Activated CD8-positive, alpha-beta T cell treated with anti-CD3 and anti-CD28 coated beads, Interleukin-2, amount 10 ng/mL, durations not matched to agents 7 days and 5 days (primary cell): ENCODE results near the gene TUBB1. TPM values are rescaled to one million over a fixed set of nuclear protein-coding genes. Genes with fewer than 3 reads are reported as not detected.
A peak's percentile ranks its signal among the peaks of the same experiment; 100 is the strongest.
"Not testable (repeated sequence)": the region's sequence is repeated elsewhere in the genome, so short reads cannot be mapped to it uniquely, and the experiment has no call there.

Source experiments
- ATAC-seq: fragments of 150-1000 bp; cut with Tn5 transposase; one replicate; pipeline ENCODE4 v1.10.0; 2021; ENCODE audit warnings: moderate library complexity
- CTCF ChIA-PET: fragments of 350-600 bp; sonication (Branson Sonifier 250); formaldehyde crosslinking; loops from one replicate; lab custom pipeline; 2021; ENCODE audit warnings: antibody characterized with exemption; lab: Charles Lee
- POLR2A ChIA-PET: fragments of 350-600 bp; sonication (Branson Sonifier 250); formaldehyde crosslinking; loops from one replicate; lab custom pipeline; 2021; ENCODE audit warnings: antibody characterized with exemption; lab: Charles Lee
- DNase-seq: peaks from one replicate; pipeline ENCODE4 v3.0.0-alpha.2; 2020
- H3K27ac Mint-ChIP-seq: one replicate; pipeline ENCODE4 v1.8.0; 2021; ENCODE audit warnings: mild to moderate bottlenecking, mixed read lengths
- H3K27me3 Mint-ChIP-seq: one replicate; pipeline ENCODE4 v1.8.0; 2021; ENCODE audit warnings: low read depth, mixed read lengths
- H3K36me3 Mint-ChIP-seq: one replicate; pipeline ENCODE4 v1.8.0; 2021; ENCODE audit warnings: low read depth, mixed read lengths
- H3K4me1 Mint-ChIP-seq: one replicate; pipeline ENCODE4 v1.8.0; 2021; ENCODE audit warnings: low read depth, mixed read lengths
- H3K4me3 Mint-ChIP-seq: one replicate; pipeline ENCODE4 v1.8.0; 2021; ENCODE audit warnings: mild to moderate bottlenecking, mixed read lengths
- H3K9me3 Mint-ChIP-seq: one replicate; pipeline ENCODE4 v1.8.0; 2022; ENCODE audit warnings: mixed read lengths; ENCODE audit not compliant: insufficient read depth
- total RNA-seq, 2 experiments: library from RNA; stranded (reverse); gene quantifications; one replicate each; pipeline ENCODE4 v1.2.3, GENCODE V29; 2021

TUBB1 gene
- total RNA-seq, 2 experiments from 2014 or later = not detected

DNA sequence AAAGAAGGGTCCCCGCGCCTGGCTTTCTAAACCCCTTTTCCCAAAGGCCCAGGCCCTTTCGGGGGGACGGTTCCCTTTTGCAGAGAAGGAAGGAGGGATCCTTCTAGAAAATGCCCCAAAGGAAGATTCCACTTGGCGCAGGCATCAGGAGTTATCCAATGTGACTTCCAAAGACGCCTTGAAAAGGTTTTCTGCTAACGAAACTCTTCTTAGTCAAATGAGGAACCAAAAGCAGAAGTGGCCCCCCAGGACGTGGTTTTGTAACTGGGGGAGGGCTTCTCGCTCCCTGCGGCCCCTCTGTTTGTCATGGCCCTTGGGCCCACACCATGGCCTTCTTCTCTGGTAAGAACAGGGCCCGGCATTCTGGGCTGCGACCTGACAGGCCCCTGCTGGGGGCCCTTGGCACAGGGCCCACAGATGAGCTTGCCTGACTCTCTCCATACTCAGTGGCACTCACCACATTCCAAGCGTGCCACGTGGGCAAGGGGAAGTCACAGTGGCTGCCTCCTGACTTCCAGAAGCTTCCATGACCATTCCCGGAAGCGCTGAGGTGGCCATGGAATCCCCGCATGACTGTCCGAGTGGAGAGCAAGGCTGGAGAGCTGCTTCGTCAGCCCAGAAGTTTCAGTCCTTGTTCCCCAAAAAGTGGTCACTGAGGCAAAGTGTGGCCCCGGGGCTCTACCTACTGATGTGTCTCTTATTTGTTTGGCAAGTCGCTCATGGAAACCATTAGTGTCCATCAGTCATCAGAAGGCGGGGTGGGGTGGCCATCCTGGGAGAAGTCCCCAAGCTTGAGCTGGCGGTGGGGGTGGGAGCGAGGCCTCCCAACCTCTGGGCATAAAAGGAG, 11.3 kb upstream of the TUBB1 start:
- ChIA-PET POLR2A (interaction anchor here (0.5 to 1.5 kb wide), 3 partner anchors 25 to 119 kb away, joined by 3 to 7 read pairs (median 4); partner anchors contain the start of gene ATP5F1E), CTCF (interaction anchor here (0.9 to 2.0 kb wide), 2 partner anchors 24 to 200 kb away, joined by 5 to 6 read pairs; partner anchors contain the start of gene ATP5F1E)
- H3K36me3 Mint-ChIP-seq = peaks cover 7% of the 10 kb centered on the region
- H3K4me3 Mint-ChIP-seq = peak overlapping the region; percentile 67
- peaks cover 68% of the 10 kb centered on the region for H3K4me1 Mint-ChIP-seq
- ATAC-seq (no peak), DNase-seq (no peak)
- H3K27me3 Mint-ChIP-seq = no peaks in the 10 kb centered on the region
- H3K9me3 Mint-ChIP-seq = no peaks in the 10 kb centered on the region
- no peak overlapping the region for H3K27ac Mint-ChIP-seq

DNA sequence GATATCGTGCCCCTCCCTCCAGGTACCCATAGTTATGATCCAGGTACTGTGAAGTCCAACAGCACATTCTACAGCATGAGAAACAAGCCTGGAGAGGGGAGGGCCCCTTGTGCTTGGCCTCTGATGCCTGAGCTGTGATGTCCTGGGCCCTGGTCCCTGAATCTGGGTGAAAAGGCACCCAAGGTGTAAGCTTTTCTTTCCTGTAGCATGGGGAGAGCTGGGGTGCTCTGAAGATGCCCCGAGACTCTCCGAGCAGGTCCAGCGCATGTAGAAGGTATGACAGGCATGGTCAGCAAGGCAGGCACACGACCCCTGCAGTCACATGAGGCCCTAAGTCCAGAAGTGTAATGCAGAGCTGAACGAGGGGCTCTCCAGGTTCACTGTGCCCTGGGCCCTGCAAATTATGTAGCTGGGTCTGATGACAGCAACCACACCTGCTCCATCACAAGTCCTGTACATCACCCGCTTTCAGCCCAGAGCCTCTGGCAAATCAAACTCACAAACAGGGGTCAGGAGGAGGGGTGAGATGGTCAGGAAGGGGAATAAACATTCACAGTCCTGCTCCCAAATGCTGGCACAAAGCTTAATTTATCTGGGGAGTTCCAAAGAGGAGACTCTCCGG, 10.4 kb upstream of the TUBB1 start:
- CTCF ChIA-PET = interaction anchor here (0.9 to 2.0 kb wide), 3 partner anchors 23 to 213 kb away, joined by 3 to 6 read pairs (median 5); partner anchors contain the start of gene ATP5F1E
- ATAC-seq (no peak), DNase-seq (no peak)
- no peaks in the 10 kb centered on the region for H3K27me3 Mint-ChIP-seq
- POLR2A ChIA-PET = interaction anchor here (1.0 to 1.5 kb wide), 2 partner anchors 24 to 120 kb away, joined by 4 to 7 read pairs; partner anchors contain the start of gene ATP5F1E
- no peak overlapping the region for H3K27ac Mint-ChIP-seq
- H3K4me3 Mint-ChIP-seq = no peak overlapping the region
- H3K4me1 Mint-ChIP-seq = peaks cover 67% of the 10 kb centered on the region
- no peaks in the 10 kb centered on the region for H3K9me3 Mint-ChIP-seq
- peaks cover 5% of the 10 kb centered on the region for H3K36me3 Mint-ChIP-seq

DNA sequence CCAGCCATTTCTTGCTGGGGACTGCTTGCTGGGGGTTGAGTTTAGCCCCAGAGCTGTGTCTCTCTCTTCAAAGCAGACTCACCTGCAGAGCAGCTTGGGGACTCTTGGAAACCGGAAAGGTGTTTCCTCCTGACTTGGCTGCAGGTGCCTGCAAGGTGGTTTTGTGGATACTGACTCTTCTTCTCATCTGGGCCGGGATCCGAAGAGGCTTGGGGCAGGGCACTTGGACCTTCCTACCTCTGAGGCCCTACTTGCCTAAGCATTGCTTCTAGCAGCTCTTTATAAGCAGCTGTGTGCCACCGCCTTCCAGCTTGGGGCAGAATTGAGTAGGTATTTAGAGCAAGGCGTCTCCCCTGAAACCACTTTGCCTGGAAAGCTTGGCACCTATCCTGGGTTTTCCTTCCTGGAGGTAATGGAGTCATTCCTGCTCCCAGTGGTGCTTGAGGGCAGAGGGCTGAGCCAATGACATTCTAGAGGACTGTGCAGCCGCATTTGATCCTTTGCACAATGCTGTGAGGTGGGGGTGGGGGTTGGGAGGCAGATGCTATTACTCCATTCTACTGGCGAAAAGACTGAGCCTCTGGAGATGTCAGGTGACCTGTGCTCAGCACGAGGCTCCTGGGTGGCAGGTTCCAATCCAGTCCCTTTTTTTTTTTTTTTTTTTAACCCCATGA, 8.8 kb upstream of the TUBB1 start:
- POLR2A ChIA-PET = interaction anchor here (1.4 kb wide), 1 partner anchor 22 kb away, joined by 5 read pairs; the partner anchor contains the start of gene ATP5F1E
- H3K27ac Mint-ChIP-seq = no peak overlapping the region
- DNase-seq (no peak), ATAC-seq (no peak)
- H3K4me1 Mint-ChIP-seq = peaks cover 62% of the 10 kb centered on the region
- H3K27me3 Mint-ChIP-seq = no peaks in the 10 kb centered on the region
- CTCF ChIA-PET = no interaction called here
- H3K9me3 Mint-ChIP-seq = no peaks in the 10 kb centered on the region
- no peaks in the 10 kb centered on the region for H3K36me3 Mint-ChIP-seq
- H3K4me3 Mint-ChIP-seq = no peak overlapping the region

DNA sequence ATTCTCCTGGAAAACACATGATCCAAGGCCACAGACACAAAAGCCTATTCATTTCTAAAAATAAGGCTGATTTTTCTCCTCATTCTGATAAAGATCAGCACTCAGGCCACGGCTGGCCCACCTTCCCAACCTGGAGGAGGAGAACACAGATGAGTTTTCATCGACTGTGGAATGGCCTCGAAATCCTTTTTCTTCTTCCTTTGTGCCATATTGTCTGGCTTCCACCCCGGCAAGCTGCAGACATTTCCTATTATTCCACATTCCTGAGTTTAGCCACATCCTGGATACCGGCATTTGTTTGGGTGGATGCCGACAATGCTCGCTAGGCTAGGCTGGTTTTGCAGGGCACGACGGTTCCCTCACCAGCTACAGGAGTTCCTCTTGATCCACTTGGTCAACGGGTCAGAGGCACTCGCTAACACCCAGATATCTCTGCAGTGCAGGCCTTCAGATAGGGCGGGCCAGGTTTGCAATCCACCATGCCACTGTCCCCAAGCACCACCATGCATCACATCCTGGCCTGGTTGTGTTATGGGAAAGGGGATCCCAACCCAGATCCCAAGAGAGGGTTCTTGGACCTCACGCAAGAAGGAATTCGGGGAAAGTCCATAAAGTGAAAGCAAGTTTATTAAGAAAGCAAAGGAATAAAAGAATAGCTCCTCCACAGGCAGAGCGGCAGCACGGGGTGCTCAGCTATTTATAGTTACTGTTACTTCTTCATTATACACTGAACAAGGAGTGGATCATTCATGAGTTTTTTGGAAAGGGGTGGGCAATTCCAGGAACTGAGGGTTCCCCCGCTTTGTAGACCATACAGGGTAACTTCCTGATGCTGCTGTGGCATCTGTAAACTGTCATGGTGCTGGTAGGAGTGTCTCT, 8.0 kb upstream of the TUBB1 start:
- DNase-seq (peak; percentile 76), ATAC-seq (peak; percentile 45)
- Mint-ChIP-seq H3K4me3 (peak overlapping the region; percentile 32), H3K27me3 (no peaks in the 10 kb centered on the region), H3K36me3 (no peaks in the 10 kb centered on the region), H3K27ac (peak overlapping the region; percentile 78), H3K9me3 (no peaks in the 10 kb centered on the region), H3K4me1 (peaks cover 59% of the 10 kb centered on the region)
- ChIA-PET POLR2A (interaction anchor here (1.4 kb wide), 1 partner anchor 21 kb away, joined by 5 read pairs; the partner anchor contains the start of gene ATP5F1E), CTCF (interaction anchor here (1.0 kb wide), 2 partner anchors 21 to 77 kb away, joined by 3 read pairs; partner anchors contain the start of gene ATP5F1E)

DNA sequence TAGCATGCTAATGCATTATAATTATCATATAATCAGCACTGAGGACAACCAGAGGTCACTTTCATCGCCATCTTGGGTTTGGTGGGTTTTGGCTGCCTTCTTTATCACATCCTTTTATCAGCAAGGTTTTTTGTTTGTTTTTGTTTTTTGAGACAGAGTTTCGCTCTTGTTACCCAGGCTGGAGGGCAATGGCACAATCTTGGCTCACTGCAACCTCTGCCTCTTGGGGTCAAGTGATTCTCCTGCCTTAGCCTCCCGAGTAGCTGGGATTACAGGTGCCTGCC, 7.4 kb upstream of the TUBB1 start:
- POLR2A ChIA-PET, ATAC-seq, DNase-seq, H3K9me3 Mint-ChIP-seq, H3K27me3 Mint-ChIP-seq, H3K4me3 Mint-ChIP-seq, H3K36me3 Mint-ChIP-seq: not testable (repeated sequence)
- peak overlapping the region; percentile 78 for H3K27ac Mint-ChIP-seq
- peaks cover 63% of the 10 kb centered on the region for H3K4me1 Mint-ChIP-seq
- CTCF ChIA-PET = interaction anchor here (1.0 kb wide), 2 partner anchors 20 to 76 kb away, joined by 3 read pairs; partner anchors contain the start of gene ATP5F1E

DNA sequence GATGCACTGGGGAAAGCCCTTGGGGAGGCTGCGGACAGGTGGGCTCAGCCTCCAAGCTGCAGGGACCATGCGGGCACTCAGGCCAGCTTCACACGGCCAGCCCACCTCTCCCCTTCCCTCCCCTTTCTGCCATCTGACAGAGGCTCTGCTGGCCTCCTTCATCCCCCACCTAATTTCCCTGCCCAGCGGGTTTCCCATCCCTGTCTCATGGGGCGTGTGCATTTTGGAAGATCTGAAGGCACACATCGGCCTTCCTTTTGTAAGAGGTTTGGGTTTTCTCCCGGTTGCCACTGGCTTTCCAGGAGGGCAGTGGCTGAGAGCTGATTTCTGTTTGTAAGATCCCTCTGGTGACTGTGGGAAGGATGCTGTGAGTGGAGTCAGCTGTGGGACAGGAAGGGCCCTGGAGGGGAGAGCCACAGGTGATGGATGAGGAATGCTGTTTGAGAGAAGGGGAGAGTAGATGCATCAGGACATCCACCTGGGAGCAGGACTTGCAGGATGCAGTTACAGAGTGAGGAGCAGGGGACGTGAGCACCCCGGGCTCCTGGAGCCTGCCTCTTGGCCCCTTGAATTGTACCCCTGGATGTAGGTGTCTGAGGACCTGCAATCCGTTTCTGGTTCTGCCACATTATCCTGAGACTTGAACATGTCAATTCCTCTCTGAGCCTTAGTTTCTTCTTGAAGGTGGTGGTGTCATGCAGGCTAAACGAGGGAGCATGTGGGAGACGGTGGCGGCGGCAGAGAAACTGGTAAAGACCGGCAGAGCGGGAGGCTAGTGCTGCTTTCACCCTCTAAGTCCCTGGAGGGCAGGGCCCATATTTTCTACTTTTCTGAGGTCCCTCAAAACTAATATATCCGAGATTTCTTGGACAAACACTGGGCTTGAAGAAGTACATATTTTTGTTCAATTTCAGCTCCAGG, 5.9 kb upstream of the TUBB1 start:
- H3K27ac Mint-ChIP-seq = peak overlapping the region; percentile 64
- POLR2A ChIA-PET = interaction anchor here (0.6 to 1.5 kb wide), 2 partner anchors 18 to 743 kb away, joined by 3 to 6 read pairs; no protein-coding TSS in a partner anchor

DNA sequence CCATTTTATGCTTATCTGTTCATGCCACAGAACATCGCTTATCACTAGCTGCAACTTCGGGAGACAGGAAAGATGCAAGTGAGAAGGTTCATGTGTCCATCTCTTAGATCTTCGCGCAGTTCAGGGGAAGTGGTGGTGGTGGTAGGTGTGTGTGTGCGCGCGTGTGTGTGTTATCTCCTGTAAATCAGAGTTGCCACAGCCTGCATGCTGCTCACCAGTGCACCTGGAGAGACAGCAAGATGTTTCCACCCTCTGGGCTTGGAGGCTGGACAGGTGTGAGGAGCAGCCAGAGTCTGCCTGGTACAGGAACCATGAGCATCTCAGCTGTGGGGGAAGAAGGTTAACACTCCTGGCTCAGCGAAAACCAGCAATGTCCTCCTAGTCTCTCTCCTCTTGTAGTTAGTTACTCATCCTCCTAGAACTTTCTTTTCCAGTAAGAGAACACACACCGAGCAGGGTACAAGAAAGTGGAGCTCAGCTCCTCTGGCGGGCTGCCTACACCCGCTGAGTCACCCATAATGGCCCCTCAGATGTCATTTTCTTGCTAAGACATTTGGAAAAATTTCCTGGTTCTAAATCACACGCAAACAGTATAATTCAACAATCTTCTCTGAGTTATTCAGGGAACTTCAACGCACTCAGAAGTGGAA, 5.1 kb upstream of the TUBB1 start:
- Mint-ChIP-seq H3K27me3 (no peaks in the 10 kb centered on the region), H3K36me3 (peaks cover 2% of the 10 kb centered on the region), H3K4me3 (no peak overlapping the region), H3K27ac (peak overlapping the region; percentile 2), H3K9me3 (no peaks in the 10 kb centered on the region), H3K4me1 (peaks cover 70% of the 10 kb centered on the region)
- DNase-seq (peak; percentile 66), ATAC-seq (peak; percentile 61)
- ChIA-PET CTCF (no interaction called here), POLR2A (interaction anchor here (0.6 to 1.5 kb wide), 2 partner anchors 17 to 744 kb away, joined by 3 to 6 read pairs; no protein-coding TSS in a partner anchor)

More for the DNA sequence above, 5.9 kb upstream of the TUBB1 start:
- DNase-seq (no peak), ATAC-seq (no peak)
- peaks cover 70% of the 10 kb centered on the region for H3K4me1 Mint-ChIP-seq
- CTCF ChIA-PET = no interaction called here
- no peaks in the 10 kb centered on the region for H3K9me3 Mint-ChIP-seq
- H3K4me3 Mint-ChIP-seq = no peak overlapping the region
- H3K27me3 Mint-ChIP-seq = no peaks in the 10 kb centered on the region
- peaks cover 2% of the 10 kb centered on the region for H3K36me3 Mint-ChIP-seq

DNA sequence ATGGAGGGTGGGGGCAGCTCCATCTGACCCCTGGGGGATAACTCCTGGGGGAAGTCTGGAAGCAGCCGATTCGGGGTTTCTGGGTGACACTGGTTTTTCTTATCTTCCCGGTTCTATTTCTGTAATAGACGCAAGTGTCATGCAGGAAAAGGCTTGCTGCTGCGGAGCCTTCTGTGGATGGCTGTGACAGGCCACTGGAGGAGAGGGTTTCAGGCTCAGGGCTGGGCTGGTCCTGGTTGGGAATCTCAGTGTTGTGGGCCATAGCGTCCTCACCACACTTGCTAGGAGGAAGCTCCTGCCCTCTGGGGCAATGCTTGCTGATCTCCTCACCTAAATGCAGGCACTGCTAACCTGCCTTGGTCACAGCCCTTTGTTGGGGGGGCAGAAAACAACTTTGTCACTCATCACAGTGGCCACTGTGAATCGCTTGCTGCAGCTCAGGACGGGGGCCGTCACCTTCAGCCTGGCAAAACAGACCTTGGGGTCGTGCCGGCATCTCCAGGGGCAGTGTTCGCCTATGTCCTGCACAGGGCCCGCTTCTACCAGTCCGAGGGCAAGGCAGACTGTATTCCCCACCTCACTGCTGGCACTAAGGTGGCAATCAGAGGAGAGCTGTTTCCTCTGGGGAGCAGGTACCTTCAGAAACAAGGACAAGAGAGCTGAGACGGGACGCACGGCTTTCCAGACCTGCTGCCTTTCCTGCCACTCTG, 4.4 kb upstream of the TUBB1 start:
- Mint-ChIP-seq H3K27ac (no peak overlapping the region), H3K36me3 (peaks cover 2% of the 10 kb centered on the region), H3K9me3 (no peaks in the 10 kb centered on the region), H3K4me1 (peaks cover 68% of the 10 kb centered on the region), H3K4me3 (no peak overlapping the region), H3K27me3 (no peaks in the 10 kb centered on the region)
- DNase-seq (no peak), ATAC-seq (no peak)
- CTCF ChIA-PET = no interaction called here
- POLR2A ChIA-PET = interaction anchor here (0.9 to 1.5 kb wide), 2 partner anchors 9 to 17 kb away, joined by 4 to 6 read pairs; no protein-coding TSS in a partner anchor

DNA sequence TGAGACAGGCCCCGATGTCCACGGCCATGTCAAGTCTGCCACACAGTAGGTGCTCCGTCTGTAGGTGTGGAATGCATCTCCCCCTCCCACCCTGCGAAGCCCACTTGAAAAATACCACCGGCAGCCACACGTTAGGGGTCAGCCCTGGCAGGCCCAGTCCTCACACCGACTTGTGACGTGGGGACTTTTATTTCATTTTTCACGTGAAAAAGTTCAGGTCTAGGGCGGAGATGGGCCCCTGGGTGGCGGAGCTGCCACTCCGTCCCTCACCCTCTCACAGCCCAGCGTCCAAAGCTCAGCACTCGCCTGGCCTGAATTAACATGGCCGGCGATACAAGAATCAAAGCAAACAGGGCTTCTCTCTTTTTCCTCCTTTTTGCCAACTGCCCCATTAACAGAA, 3.8 kb upstream of the TUBB1 start:
- Mint-ChIP-seq H3K27me3 (no peaks in the 10 kb centered on the region), H3K4me3 (no peak overlapping the region), H3K36me3 (peaks cover 2% of the 10 kb centered on the region), H3K27ac (no peak overlapping the region), H3K4me1 (peaks cover 62% of the 10 kb centered on the region), H3K9me3 (no peaks in the 10 kb centered on the region)
- no peak for ATAC-seq
- DNase-seq = no peak
- POLR2A ChIA-PET = interaction anchor here (0.9 kb wide), 1 partner anchor 10 kb away, joined by 4 read pairs; no protein-coding TSS in a partner anchor
- CTCF ChIA-PET = no interaction called here
